ENCODE data around the gene GPR39.

Gene GPR39

GRCh38 chr2:132544006-132544630 is 127.5 kb downstream of the GPR39 start:
- no peak overlapping the region for H3K27ac ChIP-seq (ENCODE audit: poor library complexity, severe bottlenecking)
- H3K36me3 ChIP-seq (ENCODE audit: low read depth), result no peaks in the 10 kb centered on the region
- no peaks in the 10 kb centered on the region for H3K27me3 ChIP-seq (ENCODE audit: insufficient read depth, poor library complexity, severe bottlenecking)
- no peaks in the 10 kb centered on the region for H3K9me3 ChIP-seq (ENCODE audit: severe bottlenecking)
- H3K4me1 ChIP-seq (ENCODE audit: insufficient read depth, poor library complexity, severe bottlenecking), result no peaks in the 10 kb centered on the region
- H3K4me3 ChIP-seq (ENCODE audit: severe bottlenecking), result no peak overlapping the region
- no peak for DNase-seq (ENCODE audit: low spot score)
- ATAC-seq (ENCODE audit: low read depth), result no peak
- TF ChIP-seq CTCF (IDR thresholded peaks at IDR 0.05; ENCODE audit: poor library complexity, severe bottlenecking), result no peak

GRCh38 chr2:132547090-132547687 is 130.6 kb downstream of the GPR39 start:
- 0 out of 3 replicates have a peak, but pooled peaks have one; percentile 41 for ATAC-seq (ENCODE audit: low read depth)
- peak; percentile 61 for TF ChIP-seq CTCF (IDR thresholded peaks at IDR 0.05; ENCODE audit: poor library complexity, severe bottlenecking)
- no peaks in the 10 kb centered on the region for H3K36me3 ChIP-seq (ENCODE audit: low read depth)
- no peak overlapping the region for H3K4me3 ChIP-seq (ENCODE audit: severe bottlenecking)
- no peak for DNase-seq (ENCODE audit: low spot score)
- no peaks in the 10 kb centered on the region for H3K9me3 ChIP-seq (ENCODE audit: severe bottlenecking)
- H3K27ac ChIP-seq (ENCODE audit: poor library complexity, severe bottlenecking), result no peak overlapping the region
- H3K27me3 ChIP-seq (ENCODE audit: insufficient read depth, poor library complexity, severe bottlenecking), result no peaks in the 10 kb centered on the region
- H3K4me1 ChIP-seq (ENCODE audit: insufficient read depth, poor library complexity, severe bottlenecking), result no peaks in the 10 kb centered on the region

- Histone ChIP-seq H3K4me3 (ENCODE audit: severe bottlenecking) (no peak overlapping the region), H3K9me3 (ENCODE audit: severe bottlenecking) (no peaks in the 10 kb centered on the region), H3K36me3 (ENCODE audit: low read depth) (no peaks in the 10 kb centered on the region), H3K4me1 (ENCODE audit: insufficient read depth, poor library complexity, severe bottlenecking) (no peaks in the 10 kb centered on the region), H3K27me3 (ENCODE audit: insufficient read depth, poor library complexity, severe bottlenecking) (no peaks in the 10 kb centered on the region), H3K27ac (ENCODE audit: poor library complexity, severe bottlenecking) (no peak overlapping the region)
- DNase-seq (ENCODE audit: low spot score) (no peak), ATAC-seq (ENCODE audit: low read depth) (no peak)
- no peak for TF ChIP-seq CTCF (IDR thresholded peaks at IDR 0.05; ENCODE audit: poor library complexity, severe bottlenecking)
Observed at GRCh38 chr2:132549935-132550670, 133.5 kb downstream of the GPR39 start.

DNA sequence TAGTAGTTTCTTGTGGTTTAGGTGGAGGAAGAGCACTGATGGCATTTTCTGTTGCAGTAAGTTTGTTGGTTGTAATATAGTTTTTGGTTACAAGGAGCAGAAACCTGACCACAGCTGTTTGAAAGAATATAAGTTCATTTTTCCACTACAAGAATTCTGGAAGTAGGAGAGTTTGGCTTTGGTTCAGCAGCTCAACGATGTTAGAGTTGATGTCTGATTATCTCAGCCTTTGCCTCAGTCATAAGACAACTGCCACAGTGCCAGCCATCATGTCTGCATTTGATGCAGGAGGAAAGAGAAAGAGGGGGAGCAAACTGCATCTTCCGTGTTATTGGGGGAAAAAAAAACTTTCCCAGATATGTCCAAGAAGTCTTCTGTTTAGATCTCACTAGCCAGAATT is 134.3 kb downstream of the GPR39 start:
- Histone ChIP-seq H3K36me3 (ENCODE audit: low read depth) (no peaks in the 10 kb centered on the region), H3K9me3 (ENCODE audit: severe bottlenecking) (no peaks in the 10 kb centered on the region), H3K4me3 (ENCODE audit: severe bottlenecking) (no peak overlapping the region), H3K27me3 (ENCODE audit: insufficient read depth, poor library complexity, severe bottlenecking) (no peaks in the 10 kb centered on the region), H3K27ac (ENCODE audit: poor library complexity, severe bottlenecking) (no peak overlapping the region), H3K4me1 (ENCODE audit: insufficient read depth, poor library complexity, severe bottlenecking) (no peaks in the 10 kb centered on the region)
- DNase-seq (ENCODE audit: low spot score) (no peak), ATAC-seq (ENCODE audit: low read depth) (no peak)
- TF ChIP-seq CTCF (IDR thresholded peaks at IDR 0.05; ENCODE audit: poor library complexity, severe bottlenecking), result no peak
